Osteoblast (primary cell): ENCODE measurements around the gene APEH. TPM values are rescaled to one million over a fixed set of nuclear protein-coding genes. Genes with fewer than 3 reads are reported as not detected.

Experiments
- DNase-seq: peaks from one replicate; pipeline ENCODE4 v3.0.0; 2011; ENCODE audit warnings: low spot score, mixed read lengths; ENCODE audit not compliant: insufficient read length; ENCODE audit errors: missing footprints
- H2AFZ ChIP-seq: 2 replicates; pipeline ENCODE4 v1.6.0; 2011; ENCODE audit warnings: mild to moderate bottlenecking, low read length
- H3K27ac ChIP-seq: 2 replicates; pipeline ENCODE4 v1.5.1; 2011; ENCODE audit warnings: mild to moderate bottlenecking, low read depth, low read length, moderate library complexity
- H3K27me3 ChIP-seq: 2 replicates; pipeline ENCODE4 v1.6.0; 2012; ENCODE audit warnings: mild to moderate bottlenecking, control low read depth, inconsistent platforms, low read length, moderate library complexity; ENCODE audit not compliant: insufficient read depth
- H3K36me3 ChIP-seq: 2 replicates; pipeline ENCODE4 v1.5.1; 2011; ENCODE audit warnings: mild to moderate bottlenecking, low read length, control low read depth, moderate library complexity; ENCODE audit not compliant: insufficient read depth
- H3K4me1 ChIP-seq: 2 replicates; pipeline ENCODE4 v1.5.1; 2011; ENCODE audit warnings: mild to moderate bottlenecking, low read length, control low read depth, moderate library complexity; ENCODE audit not compliant: insufficient read depth
- H3K4me2 ChIP-seq: 2 replicates; pipeline ENCODE4 v1.6.0; 2011; ENCODE audit warnings: mild to moderate bottlenecking, low read length; ENCODE audit not compliant: insufficient read depth
- H3K4me3 ChIP-seq: fragments of 200-600 bp; sonication (generic); 3 replicates; pipeline ENCODE4 v1.5.1; 2012; ENCODE audit warnings: mild to moderate bottlenecking, low read length, inconsistent platforms; ENCODE audit not compliant: insufficient read depth
- H3K79me2 ChIP-seq: 2 replicates; pipeline ENCODE4 v1.6.0; 2012; ENCODE audit warnings: mild to moderate bottlenecking, low read length, control low read depth, inconsistent platforms; ENCODE audit not compliant: insufficient read depth
- H3K9me3 ChIP-seq: 2 replicates; pipeline ENCODE4 v1.5.1; 2011; ENCODE audit warnings: low read depth, low read length, control low read depth
- H4K20me1 ChIP-seq: 2 replicates; pipeline ENCODE4 v1.6.0; 2012; ENCODE audit warnings: mild to moderate bottlenecking, low read length, control low read depth; ENCODE audit not compliant: insufficient read depth
- total RNA-seq: library from RNA; depleted of rRNA; stranded (reverse); fragments of >200 nt; gene quantifications from 2 replicates; pipeline ENCODE4 v1.2.3, GENCODE V29; 2012
- TF ChIP-seq, protein P1 (sequence below): IDR thresholded peaks from 2 replicates; pipeline ENCODE4 v1.5.1; 2011; ENCODE audit warnings: mild to moderate bottlenecking, low read depth, low read length, moderate library complexity; ENCODE audit errors: extremely low read depth

APEH gene
- total RNA-seq, 1 donor = 98.8 TPM

DNA sequence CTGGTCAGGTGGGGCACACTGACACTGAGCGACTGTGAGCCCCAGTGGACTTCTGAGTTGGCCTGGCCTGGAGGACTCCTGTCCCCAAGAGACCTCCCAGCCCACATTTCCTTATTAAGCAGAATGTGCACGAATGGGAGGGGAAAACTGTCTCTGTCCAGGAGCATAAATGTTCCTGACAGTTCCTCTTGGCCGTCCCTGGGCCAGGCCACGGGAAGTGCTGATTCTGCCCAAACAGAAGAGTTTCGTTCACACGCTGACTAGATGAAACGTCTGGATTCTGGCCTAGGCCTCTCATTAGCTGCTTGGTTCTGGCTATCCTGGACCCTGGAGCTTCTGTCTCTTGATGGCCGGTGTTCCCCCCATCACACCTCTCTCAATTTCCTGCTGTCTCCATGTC, 29.5 kb upstream of the APEH start:
- H3K79me2 ChIP-seq = no peaks in the 10 kb centered on the region
- H3K4me2 ChIP-seq = no peak overlapping the region
- no peaks in the 10 kb centered on the region for H3K9me3 ChIP-seq
- no peak overlapping the region for H3K4me3 ChIP-seq
- no peaks in the 10 kb centered on the region for H4K20me1 ChIP-seq
- DNase-seq = peak; percentile 5
- no peak overlapping the region for H2AFZ ChIP-seq
- H3K4me1 ChIP-seq = no peaks in the 10 kb centered on the region
- peaks cover 3% of the 10 kb centered on the region for H3K27me3 ChIP-seq
- TF ChIP-seq, protein P1, sequence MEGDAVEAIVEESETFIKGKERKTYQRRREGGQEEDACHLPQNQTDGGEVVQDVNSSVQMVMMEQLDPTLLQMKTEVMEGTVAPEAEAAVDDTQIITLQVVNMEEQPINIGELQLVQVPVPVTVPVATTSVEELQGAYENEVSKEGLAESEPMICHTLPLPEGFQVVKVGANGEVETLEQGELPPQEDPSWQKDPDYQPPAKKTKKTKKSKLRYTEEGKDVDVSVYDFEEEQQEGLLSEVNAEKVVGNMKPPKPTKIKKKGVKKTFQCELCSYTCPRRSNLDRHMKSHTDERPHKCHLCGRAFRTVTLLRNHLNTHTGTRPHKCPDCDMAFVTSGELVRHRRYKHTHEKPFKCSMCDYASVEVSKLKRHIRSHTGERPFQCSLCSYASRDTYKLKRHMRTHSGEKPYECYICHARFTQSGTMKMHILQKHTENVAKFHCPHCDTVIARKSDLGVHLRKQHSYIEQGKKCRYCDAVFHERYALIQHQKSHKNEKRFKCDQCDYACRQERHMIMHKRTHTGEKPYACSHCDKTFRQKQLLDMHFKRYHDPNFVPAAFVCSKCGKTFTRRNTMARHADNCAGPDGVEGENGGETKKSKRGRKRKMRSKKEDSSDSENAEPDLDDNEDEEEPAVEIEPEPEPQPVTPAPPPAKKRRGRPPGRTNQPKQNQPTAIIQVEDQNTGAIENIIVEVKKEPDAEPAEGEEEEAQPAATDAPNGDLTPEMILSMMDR = no peak
- H3K27ac ChIP-seq = no peak overlapping the region
- no peaks in the 10 kb centered on the region for H3K36me3 ChIP-seq

DNA sequence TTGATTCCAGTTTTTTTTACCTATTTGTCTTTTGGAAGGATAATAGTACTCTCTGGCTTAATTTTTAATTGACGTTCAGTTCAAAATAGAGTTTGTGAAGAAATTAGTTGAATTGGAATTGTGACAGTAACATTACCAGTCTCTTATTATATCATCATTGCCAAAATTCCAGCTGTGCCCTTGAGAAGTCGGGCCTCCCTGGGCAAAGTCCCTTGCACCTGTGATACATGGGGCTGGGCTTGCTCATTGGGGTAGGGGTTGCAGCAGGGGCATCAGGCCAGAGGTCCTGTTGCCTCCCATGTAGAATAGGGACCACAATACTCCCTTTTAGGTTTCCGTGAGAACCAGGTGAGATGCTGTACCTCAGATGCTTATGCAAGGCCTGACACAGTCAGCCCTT, 27.9 kb upstream of the APEH start:
- no peak overlapping the region for H3K4me2 ChIP-seq
- no peaks in the 10 kb centered on the region for H3K4me1 ChIP-seq
- H3K79me2 ChIP-seq = no peaks in the 10 kb centered on the region
- H2AFZ ChIP-seq = no peak overlapping the region
- H3K27me3 ChIP-seq = peaks cover 3% of the 10 kb centered on the region
- no peaks in the 10 kb centered on the region for H3K9me3 ChIP-seq
- TF ChIP-seq, protein P1 = no peak
- no peak overlapping the region for H3K27ac ChIP-seq
- no peaks in the 10 kb centered on the region for H4K20me1 ChIP-seq
- DNase-seq = peak; percentile 47
- no peaks in the 10 kb centered on the region for H3K36me3 ChIP-seq
- no peak overlapping the region for H3K4me3 ChIP-seq

DNA sequence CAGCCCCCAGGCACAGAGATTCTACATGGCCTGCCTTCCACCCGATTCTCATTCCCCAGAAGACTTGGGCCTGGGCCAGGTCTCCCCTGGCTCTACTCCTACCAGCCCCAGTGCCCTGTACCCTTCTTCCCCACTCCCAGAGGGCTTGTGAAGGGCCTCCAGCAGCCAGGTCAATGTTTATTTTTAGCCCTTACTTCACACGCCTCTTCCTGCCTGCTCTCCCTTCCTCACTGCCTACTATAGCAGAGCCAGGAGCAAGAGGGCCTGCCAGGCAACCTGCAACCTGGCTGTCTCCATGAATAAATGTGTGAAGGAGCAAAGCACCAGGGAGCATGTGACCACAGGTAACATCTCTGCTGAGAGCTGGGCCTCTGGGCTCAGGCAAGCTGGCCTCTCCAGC, 26.4 kb upstream of the APEH start:
- no peaks in the 10 kb centered on the region for H3K9me3 ChIP-seq
- H3K79me2 ChIP-seq = no peaks in the 10 kb centered on the region
- no peak overlapping the region for H3K4me2 ChIP-seq
- no peak overlapping the region for H3K27ac ChIP-seq
- H3K4me3 ChIP-seq = no peak overlapping the region
- H2AFZ ChIP-seq = no peak overlapping the region
- no peaks in the 10 kb centered on the region for H3K4me1 ChIP-seq
- peaks cover 3% of the 10 kb centered on the region for H3K27me3 ChIP-seq
- no peaks in the 10 kb centered on the region for H4K20me1 ChIP-seq
- TF ChIP-seq, protein P1 = no peak
- peak; percentile 72 for DNase-seq
- no peaks in the 10 kb centered on the region for H3K36me3 ChIP-seq

DNA sequence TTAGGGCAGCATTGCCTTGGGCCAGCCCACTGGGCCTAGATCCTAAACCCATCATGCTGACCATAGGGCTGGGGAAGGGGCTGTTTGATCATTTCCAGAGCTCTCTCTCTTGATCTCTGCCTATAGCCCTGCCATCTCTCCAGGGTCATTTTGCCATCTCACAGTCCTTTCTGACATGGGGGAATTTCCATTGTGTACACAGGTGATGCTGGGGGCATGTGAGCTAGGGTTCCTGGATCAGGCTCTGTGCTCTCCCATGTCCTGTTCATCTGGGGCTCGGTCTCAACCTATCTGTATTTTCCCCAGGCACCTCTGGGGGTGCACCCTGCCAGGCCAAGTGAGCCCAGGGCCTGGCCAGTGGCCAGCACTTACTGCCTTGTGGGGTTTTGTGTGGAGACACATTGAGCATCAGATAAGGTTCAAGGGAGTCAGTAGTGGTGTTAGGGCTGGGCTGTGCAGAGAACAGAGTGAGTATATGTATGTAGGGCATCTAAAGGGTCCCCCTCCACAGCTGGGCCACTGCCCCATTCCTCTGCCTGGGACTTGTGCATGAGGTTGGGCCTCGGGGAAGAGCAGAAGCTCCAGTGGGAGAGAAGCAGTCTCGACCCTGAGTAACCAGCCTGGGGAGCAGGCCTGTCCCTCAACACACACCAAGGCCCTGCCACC, 25.7 kb upstream of the APEH start:
- Histone ChIP-seq H3K27me3 (peaks cover 3% of the 10 kb centered on the region), H2AFZ (no peak overlapping the region), H3K79me2 (no peaks in the 10 kb centered on the region), H3K36me3 (no peaks in the 10 kb centered on the region), H3K4me2 (no peak overlapping the region), H4K20me1 (no peaks in the 10 kb centered on the region), H3K9me3 (no peaks in the 10 kb centered on the region), H3K27ac (no peak overlapping the region), H3K4me3 (no peak overlapping the region), H3K4me1 (no peaks in the 10 kb centered on the region)
- TF ChIP-seq, protein P1 = no peak
- DNase-seq = peak; percentile 22
